Prostate gland (tissue), 2 donors: ENCODE measurements around the gene LGI1.

Experiments
- CTCF ChIP-seq, 4 experiments: fragments of 200-600 bp in 2 of 4; fragments of 450-650 bp in 2 of 4; sonication (generic) in 2 of 4; IDR thresholded peaks; 1 replicate in 3 of 4; 2 replicates in 1 of 4; pipeline ENCODE4 v1.5.1; 2016 to 2019; ENCODE audit warnings: antibody characterized with exemption in 4 of 4, mild to moderate bottlenecking in 2 of 4, moderate library complexity in 2 of 4
- POLR2A ChIP-seq: fragments of 450-650 bp; IDR thresholded peaks from one replicate; pipeline ENCODE4 v1.6.1; 2016; ENCODE audit warnings: antibody characterized with exemption, mild to moderate bottlenecking
- POLR2AphosphoS5 ChIP-seq: sonication (generic); formaldehyde crosslinking; IDR thresholded peaks from one replicate; pipeline ENCODE4 v1.6.1; 2017; ENCODE audit warnings: antibody characterized with exemption

DNA sequence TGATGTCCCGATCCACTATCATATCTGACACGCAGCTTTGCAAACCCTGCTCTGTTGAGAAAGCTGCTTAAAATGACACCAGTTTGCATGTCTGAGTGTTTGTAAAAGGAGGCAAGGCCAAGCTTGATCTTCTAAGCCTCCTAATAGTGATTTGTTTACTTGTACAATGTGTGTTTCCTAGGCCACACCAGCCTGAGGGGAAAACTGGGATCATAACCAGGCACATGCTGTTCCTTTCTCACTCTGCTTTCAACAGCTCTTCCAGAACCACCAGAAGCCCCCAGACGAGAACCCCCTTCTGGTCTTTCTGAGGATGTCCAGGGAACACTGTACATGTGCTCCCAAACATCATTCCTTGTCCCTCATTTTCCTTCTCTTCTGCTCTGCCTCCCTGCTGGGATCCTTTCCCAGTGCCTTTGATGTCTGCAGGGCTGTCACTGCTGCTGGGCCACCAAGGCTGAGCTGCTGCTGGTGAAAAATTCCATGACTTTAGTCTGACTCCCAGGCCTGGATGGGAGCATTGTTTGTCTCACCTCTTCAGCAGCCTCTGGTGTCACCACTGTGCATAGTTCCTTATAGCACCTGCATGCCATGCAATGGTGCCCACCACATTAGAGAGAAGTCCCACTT, 4.0 kb upstream of the LGI1 start:
- TF ChIP-seq CTCF (IDR thresholded peaks at IDR 0.05): no peak
- no peak for TF ChIP-seq POLR2A
- TF ChIP-seq POLR2AphosphoS5: no peak
